NB4 (cell line): ENCODE data around the gene GAB2.

Experiments used
- DNase-seq: peaks from one replicate; pipeline ENCODE4 v3.0.0; 2010; ENCODE audit warnings: low read depth
- H3K4me3 ChIP-seq: one replicate; pipeline ENCODE4 v1.5.1; 2011; ENCODE audit warnings: mild to moderate bottlenecking, low read depth, low read length, moderate library complexity
- MAX ChIP-seq: IDR thresholded peaks from 2 replicates; pipeline ENCODE4 v1.6.1; 2011; ENCODE audit warnings: low read depth, low read length
- MYC ChIP-seq: IDR thresholded peaks from 2 replicates; pipeline ENCODE4 v1.6.1; 2011; ENCODE audit warnings: low read depth, low read length
- POLR2A ChIP-seq: IDR thresholded peaks from 2 replicates; pipeline ENCODE4 v1.6.1; 2011; ENCODE audit warnings: mild to moderate bottlenecking; ENCODE audit not compliant: insufficient read length; ENCODE audit errors: extremely low read depth
- TF ChIP-seq, protein P1 (sequence below): IDR thresholded peaks from one replicate; pipeline ENCODE4 v1.5.1; 2012; ENCODE audit warnings: low read depth, low read length

GAB2 gene

GRCh38 chr11:78318321-78319114 lies 99.1 kb downstream of the GAB2 start:
- no peak overlapping the region for H3K4me3 ChIP-seq
- DNase-seq = no peak
- TF ChIP-seq POLR2A (no peak), MAX (no peak), MYC (no peak)
- TF ChIP-seq, protein P1, sequence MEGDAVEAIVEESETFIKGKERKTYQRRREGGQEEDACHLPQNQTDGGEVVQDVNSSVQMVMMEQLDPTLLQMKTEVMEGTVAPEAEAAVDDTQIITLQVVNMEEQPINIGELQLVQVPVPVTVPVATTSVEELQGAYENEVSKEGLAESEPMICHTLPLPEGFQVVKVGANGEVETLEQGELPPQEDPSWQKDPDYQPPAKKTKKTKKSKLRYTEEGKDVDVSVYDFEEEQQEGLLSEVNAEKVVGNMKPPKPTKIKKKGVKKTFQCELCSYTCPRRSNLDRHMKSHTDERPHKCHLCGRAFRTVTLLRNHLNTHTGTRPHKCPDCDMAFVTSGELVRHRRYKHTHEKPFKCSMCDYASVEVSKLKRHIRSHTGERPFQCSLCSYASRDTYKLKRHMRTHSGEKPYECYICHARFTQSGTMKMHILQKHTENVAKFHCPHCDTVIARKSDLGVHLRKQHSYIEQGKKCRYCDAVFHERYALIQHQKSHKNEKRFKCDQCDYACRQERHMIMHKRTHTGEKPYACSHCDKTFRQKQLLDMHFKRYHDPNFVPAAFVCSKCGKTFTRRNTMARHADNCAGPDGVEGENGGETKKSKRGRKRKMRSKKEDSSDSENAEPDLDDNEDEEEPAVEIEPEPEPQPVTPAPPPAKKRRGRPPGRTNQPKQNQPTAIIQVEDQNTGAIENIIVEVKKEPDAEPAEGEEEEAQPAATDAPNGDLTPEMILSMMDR = no peak

DNA sequence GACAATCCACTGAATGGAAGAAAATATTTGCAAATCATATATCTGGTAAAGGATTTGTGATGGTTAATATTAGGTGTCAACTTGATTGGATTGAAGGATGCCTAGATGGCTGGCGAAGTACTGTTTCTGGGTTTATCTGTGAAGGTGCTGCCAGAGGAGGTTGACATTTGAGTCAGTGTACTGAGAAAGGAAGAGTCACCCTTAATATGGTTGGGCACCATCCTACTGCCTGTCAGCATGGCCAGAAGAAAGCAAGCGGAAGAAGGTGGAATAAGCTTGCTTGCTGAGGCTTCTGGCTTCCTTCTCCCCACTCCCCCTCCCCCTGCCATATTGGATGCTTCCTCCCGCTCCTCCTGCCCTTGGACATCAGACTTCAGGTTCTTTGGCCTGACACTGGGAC lies 101.9 kb downstream of the GAB2 start:
- no peak overlapping the region for H3K4me3 ChIP-seq
- no peak for DNase-seq
- no peak for TF ChIP-seq MYC
- no peak for TF ChIP-seq MAX
- TF ChIP-seq, protein P1 = no peak
- no peak for TF ChIP-seq POLR2A

DNA sequence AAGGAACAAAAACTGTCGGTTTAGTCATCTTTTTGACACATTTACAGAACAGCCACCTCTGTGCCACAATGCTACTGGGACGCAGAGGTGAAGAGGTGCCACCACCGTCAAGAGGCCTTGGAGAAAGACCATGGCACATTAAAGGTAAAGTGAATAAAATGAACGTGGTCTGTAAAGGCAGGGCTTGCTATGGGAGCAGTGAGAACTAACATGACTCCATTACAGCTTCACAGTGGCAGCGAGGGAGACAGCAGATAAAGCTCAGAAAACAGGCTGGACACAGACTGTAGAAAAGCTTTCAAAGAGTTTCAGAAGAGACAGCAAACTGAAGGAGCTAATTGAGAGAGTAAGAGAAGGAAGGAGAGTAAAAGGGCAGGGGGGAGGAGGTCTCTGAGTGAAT lies 102.9 kb downstream of the GAB2 start:
- no peak for TF ChIP-seq MYC
- TF ChIP-seq POLR2A = no peak
- TF ChIP-seq, protein P1 = no peak
- no peak for TF ChIP-seq MAX
- H3K4me3 ChIP-seq = no peak overlapping the region
- DNase-seq = no peak

GRCh38 chr11:78313898-78314297 lies 103.7 kb downstream of the GAB2 start:
- TF ChIP-seq MAX (peak; percentile 72; the same call in 1 of the 2 replicates), MYC (no peak)
- peak; percentile 81 for DNase-seq

GRCh38 chr11:78313181-78313795 lies 104.3 kb downstream of the GAB2 start:
- DNase-seq = no peak

More at GRCh38 chr11:78313898-78314297, 103.7 kb downstream of the GAB2 start:
- H3K4me3 ChIP-seq = no peak overlapping the region

More at GRCh38 chr11:78313181-78313795, 104.3 kb downstream of the GAB2 start:
- H3K4me3 ChIP-seq = no peak overlapping the region
- TF ChIP-seq POLR2A (no peak), MYC (no peak), MAX (no peak)
- TF ChIP-seq, protein P1 = no peak
